ENCODE data around the gene TRIM16.
"Not testable (repeated sequence)": the region's sequence is repeated elsewhere in the genome, so short reads cannot be mapped to it uniquely, and the experiment has no call there.

TRIM16 gene

DNA sequence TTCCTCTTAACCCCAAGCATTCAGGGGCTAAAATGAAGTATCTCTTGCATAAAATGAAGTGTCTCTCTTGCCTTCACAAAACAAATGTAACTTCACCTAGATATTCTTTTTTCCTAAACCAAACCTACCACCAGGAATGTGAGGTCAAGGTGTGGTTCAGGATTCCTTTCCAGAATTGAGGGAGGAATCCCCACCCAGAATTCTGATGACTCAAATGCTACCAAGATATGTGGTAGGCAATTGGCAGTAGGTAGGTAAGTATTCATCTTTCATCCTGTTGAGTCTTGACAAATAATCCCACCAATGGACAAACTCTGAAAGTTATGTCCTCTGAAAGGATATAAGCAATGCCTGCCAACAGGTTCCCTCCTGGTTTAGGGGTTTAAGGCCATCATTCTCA is 26.2 kb downstream of the TRIM16 start:
- no peak for DNase-seq

DNA sequence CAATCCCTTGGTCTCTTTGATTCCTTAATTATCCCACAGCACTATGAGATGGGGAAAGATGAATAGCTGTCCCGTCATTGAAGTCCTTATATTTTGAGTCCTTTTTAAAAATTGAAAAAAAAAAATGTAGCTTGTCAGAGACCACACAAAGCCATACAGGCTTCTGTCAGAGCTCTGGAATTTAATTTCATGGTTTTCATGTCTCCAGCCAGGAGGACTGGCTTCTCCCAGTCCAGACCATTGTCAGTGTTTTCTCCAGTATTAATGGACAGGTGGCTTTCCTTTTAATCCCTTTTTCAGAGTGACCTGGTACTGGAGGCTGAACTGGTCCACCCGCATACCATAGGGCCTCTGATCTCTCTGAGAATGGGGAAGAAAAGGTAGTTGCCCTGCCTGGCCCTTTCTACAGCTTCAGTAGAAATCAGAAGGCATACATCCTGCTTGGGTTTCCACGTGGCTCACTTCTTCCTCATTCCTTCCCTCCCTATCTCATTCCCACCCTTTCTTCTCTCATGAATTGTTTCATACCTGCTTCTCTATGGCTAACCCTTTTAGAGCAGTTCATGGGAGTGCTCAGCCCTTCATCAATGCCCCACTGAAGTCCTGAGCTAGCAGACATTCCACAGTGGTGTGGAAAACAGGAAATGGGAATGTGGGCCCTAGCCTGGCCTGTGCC is 29.1 kb downstream of the TRIM16 start:
- DNase-seq: no peak

DNA sequence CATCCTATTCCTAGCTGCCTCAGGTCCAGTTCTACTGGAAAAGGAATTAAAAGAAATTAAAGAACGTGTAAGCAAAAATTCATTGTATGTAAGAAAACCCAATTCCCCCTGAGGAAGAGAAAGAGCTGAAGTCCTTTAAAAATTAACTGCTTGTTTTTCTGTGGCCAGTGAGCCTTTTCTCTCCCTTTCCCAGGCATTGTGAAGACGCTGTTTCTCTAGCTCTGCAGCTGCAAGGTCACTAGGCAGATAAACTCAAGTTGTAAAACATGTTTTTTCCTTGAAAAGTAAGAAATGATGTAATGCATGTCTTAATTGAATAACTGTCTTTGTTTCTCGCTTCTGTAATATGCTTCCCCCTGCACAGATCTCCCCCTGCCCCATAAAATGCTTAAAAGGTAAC is 29.7 kb downstream of the TRIM16 start:
- DNase-seq: not testable (repeated sequence)

DNA sequence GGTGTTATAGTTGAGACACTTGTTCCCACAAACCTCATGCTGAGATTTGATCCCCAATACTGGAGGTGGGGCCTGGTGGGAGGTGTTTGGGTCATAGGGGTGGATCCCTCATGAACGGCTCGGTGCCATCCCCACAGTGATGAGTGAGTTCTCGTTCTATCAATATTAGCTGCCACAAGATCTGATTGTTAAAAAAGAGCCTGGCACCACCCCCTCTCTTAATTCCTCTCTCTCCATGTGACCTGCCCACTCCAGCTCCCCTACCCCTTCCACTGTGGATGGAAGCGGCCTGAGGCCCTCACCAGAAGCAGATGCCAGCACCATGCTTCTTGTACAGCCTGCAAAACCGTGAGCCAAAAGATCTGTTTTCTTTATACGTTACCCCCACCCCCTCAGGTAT is 31.2 kb downstream of the TRIM16 start:
- no peak for DNase-seq

DNA sequence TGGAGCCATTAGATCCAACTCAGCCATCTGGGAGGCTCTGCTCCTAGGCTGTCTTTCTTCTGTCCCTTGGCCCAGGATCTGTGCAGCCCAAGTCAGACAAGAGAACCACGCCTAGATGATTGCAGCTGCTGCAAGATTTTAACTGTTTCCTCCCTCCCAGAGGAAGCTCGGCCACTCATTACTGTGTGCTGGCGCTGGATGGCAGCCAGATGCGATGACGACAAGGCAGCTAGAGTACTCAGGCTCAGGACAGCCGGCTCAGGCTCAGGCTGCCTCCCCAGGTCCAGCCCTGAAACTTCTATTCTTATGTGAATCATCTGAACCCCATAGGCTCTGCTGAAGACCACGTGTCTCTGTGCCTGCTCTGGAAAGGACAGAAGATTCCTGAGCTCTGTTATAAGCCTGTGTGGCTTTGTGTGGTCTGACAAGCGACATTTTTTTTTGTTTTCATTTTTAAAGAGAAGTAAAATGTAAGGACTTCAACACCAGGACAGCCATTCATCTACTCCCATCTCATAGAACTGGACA is 32.5 kb downstream of the TRIM16 start:
- peak; percentile 97 to 98 for DNase-seq

DNA sequence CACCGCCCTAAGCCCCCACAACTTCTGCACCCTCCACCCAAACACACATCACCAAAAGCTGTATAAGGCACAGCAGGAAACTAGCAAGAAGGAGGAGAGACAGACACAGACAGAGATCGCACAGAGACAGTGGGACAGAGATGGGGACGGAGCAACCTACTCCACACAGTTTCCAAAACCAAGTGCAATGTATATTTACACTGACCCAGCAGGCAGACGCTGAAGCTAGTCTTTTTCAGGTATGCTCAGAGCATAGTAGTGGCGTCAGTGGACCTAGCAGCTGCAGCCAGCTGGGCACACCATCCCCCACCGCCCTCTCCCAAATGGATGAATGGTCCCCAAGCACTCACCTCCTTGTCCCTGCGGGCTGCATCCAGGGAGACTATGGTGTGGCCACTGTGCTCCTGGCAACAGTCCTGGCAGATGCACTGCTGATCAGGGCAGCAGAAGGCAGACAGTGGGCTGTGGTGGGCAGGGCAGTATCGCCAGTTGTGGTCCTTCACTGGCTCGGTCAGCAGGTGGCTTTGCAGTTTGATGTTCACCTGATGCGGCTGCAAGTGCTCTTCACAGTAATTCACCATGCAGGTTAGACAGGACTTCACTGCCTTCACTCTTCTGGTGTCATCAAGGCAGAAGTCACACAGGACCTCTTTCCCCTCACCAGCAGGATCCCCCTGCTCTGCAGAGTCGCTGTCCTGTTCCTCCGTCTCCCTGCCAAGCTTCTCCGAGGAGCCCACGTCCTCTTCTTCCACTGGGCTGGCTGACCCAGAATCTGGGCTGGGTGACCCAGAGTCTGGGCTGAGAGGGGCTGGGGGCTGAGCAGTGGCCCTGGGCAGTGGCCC is 33.1 kb downstream of the TRIM16 start:
- no peak for DNase-seq

DNA sequence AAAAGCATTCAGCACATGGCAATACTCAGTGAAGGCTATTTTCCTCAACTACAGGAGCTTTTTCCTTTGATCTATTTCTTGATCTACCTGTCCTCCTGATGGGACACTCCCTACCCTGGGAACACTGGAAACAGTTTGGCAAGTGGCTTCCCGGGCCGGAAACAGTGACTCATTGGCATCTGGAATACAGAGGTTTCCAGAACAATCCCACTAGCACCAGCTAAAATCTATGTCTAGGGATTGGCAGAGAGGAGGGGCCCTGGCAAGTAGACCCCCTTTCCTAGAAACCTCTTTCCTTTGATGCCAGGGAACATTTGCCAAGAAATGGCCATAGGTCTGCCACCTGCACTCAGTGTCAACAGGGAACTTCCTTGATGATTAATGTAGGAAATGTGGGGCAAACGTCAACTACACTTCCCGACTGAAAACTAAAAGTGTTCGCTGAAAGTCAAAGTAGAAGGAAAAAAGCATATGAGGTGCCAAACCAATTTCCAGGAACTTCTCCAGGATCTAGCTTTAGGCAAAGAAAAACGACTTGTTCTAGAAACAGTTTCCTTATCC is 34.2 kb downstream of the TRIM16 start:
- no peak for DNase-seq

DNA sequence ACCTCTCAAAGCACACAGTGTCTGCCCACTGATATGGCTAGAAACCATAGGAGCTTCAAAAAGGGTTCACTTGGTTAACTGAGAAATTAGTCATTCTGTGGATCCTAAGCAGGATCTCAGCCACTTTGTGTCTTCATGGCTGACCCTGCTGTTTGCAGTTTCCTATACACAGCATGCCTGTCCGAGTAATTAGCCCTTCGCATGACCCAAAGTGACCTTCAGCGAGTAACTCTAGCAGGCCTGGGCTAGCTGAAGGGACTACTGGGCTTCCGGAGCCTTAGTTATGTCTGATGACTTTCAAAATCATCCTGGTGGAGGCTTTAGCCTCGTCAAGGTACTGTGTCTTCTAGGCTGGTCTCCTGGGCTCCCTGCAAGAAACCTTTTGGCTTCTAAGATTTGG is 35.7 kb downstream of the TRIM16 start:
- no peak for DNase-seq

DNA sequence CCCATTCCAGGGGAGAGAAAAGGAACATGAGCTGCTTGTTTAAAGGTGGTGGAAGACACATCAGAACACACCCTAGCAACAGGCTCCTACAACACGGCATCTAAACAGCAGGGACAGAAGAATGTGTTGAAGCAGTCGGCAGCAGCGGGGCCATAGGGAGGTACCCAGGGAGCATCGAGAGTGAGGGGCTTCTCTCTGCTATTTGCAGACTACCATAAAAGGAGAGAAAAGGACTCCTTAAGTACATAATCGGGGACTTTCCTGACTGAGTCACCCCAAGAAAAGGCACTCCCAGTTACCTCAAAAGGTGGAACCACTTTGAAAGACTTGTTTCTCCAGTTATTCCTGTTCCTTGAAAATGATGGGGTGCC is 38.2 kb downstream of the TRIM16 start:
- not testable (repeated sequence) for DNase-seq

DNA sequence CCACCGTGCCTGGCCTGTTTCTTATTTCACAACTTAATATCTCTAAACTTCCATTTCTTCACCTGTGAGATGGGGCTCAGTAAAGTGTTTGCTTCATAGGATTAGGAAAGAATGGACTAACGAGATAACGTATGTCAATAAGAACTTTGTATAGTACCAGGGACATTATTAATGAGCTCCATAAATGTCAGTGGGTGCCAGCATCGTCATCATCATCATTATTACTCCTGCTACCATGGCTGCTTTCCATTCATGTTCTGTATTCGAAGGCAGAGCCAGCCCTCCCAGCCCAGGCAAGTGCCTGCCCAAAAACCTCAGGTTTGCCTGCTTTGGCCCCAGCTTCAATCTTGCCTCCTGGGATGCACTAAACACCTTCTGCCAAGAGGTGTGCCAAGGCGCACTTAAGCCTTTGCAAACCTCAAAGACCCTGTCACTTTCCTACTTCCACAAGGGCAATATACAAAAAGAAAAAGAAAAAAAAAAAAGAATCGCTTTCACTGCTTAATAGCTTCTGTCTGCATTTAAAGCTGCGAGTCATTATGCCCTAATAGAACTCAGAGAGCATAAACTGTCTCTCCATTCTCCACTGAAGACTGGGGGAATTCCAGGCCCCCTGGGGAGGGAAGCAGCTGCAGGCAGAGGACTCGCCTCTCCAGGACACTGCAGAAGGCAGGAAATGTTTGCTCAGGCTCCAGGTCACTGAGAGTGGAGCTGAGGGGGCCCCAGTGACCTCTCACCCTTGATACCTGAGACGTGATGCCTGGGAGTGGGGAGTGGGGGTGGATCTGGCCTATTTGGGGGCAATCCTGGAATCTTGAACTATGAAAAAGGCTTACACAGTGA is 38.8 kb downstream of the TRIM16 start:
- not testable (repeated sequence) for DNase-seq

DNA sequence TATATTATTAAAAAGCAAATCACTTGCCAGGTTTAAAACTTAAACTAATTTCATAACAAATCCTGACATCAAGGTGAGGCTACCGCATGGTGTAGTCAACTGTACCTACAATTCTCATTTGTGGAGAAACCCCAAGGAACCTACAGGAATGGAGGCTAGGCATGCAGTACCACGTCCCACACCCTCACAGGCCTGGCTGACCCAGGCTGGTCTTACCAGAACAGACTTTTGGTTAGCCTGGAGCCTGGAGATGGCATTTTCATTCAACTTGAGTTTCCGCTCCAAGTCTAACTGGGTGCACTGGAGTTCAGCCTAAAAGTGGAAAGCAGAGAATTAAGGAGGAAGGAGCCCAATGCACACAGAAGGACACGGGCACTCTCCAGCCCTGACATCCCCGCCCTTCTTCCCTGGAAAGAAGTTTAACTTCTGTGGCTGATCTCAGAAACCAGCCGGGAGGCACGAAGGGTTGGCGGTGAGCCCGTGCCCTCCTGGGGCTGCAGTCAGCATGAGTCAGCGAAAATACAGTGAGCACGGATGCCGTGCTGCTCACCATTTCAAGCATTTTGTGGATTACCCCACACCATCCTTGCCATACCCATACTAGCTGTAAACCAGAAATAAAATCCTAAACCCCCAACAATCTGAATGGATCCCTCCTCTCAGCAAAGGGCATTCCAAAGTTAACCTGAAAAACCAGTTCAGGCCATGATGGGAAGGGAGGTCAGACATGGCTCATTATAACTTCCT is 41.4 kb downstream of the TRIM16 start:
- not testable (repeated sequence) for DNase-seq

DNA sequence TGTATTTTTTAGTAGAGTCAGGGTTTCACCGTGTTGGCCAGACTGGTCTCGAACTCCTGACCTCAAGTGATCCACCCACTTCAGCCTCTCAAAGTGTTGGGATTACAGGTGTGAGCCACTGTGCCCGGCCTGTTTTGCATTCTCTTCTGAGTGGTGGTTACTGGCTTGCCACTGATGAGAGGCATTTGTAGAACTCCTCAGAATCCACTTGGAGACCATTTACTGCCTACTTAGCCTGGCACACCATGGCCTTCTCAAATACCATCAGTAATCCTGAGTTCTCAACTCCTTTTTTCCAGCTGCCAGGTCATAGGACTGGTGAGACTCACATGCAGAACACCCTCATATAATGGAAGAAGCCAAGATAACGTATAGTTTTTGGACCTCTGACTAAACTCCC is 42.1 kb downstream of the TRIM16 start:
- DNase-seq: not testable (repeated sequence)

DNA sequence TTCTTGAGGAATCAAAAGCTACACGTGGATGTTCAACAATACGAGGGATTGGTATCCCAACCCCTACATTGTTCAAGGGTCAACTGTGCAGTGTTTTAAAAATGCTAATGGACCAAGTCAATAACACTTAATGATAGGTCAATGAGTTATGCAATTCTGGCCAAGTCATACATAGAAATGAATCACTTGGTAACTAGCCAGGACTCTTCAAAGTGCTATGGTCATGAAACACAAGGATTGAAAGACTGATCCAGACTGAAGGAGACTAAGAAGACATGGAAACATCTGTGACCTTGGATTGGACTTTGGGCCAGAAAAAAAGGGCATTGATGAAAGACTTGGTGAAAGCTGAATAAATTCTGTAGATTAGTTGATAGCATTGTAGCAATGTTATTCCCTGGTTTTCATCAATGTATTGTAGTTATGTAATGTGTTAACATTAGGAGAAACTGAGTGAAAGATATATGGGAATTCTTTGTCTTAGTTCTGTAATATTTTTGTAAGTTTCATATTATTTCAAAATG is 53.1 kb downstream of the TRIM16 start:
- not testable (repeated sequence) for DNase-seq

DNA sequence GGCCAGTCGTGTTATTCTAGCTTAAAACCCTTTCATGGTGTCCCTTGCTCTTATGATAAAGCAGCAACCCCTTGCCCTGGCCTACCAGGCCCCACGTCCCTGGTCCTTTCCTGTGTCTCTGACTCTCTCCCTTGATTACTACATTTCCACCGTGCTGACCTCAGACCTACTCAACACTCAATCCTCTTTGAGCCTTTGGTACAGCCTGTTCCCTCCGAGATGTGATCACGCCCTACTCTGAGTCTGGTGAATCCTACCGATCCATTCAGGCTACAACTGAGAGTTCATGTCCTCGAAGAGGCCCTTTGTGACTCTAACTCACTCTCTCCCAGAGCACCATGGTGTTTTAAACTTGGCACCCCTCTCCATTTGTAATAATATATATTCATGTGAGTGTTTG is 54.1 kb downstream of the TRIM16 start:
- not testable (repeated sequence) for DNase-seq

DNA sequence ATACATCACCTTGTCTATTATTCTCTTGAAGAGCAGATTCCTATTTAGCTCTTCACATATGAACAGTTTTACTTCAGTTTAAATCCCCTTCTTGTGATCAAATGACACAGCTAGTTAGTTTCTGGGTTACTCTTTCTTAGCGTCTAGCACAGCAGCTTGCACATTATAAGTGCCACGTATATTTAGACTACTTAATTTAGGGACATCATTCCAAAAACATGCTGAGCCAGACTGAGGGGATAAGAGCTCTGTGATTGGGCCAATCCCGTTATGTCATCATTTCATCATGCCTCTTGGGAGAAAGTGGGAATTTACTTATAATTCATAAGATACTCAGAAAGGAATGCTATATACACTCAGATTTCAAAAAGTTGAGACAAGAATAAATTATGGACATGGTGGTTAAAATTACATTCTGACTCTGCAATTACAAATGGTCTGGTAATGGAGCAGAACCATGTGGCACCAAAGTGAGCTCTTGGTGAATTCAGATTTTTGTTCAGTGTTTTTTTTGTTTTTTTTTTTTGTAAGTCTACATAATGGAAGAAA is 60.4 kb downstream of the TRIM16 start:
- DNase-seq: not testable (repeated sequence)

DNA sequence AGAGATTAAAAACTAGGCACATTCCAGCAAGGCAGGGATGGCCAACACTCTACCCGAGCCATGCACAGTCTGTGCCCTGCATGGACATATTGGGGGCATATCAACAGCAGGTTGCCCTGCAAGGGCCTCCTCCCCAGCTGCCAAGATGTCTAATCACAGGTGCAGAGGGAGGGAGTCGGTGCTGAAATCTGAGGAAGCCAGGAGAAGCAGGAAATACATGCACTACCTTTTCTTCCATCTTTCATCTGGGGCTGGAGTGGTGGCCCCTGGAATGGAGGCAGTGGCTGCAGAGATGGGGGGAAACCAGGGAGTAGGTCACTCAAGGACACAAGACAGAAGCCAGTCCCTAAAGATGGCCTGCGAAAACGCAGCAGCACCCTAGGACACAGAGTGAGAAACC is 60.9 kb downstream of the TRIM16 start:
- DNase-seq: not testable (repeated sequence)

DNA sequence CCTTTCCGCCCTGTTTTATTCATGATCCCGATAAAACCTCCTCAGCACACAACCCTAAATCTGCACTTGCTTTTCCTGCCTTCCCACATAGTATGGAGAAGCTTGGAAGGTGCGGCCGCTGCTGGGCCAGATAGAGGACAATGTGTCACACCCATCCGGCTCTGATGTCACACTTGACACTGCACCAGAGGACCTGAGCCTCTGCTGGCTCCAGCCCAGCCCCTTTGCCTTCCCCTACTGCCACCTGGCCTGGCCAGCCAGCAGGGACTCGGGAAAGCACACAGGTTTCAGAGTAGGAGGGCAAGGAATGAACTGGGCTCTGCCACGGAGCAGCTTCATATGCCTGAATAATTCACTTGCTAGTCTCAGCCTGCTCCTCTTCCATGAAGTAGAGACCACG is 62.0 kb downstream of the TRIM16 start:
- DNase-seq: not testable (repeated sequence)

DNA sequence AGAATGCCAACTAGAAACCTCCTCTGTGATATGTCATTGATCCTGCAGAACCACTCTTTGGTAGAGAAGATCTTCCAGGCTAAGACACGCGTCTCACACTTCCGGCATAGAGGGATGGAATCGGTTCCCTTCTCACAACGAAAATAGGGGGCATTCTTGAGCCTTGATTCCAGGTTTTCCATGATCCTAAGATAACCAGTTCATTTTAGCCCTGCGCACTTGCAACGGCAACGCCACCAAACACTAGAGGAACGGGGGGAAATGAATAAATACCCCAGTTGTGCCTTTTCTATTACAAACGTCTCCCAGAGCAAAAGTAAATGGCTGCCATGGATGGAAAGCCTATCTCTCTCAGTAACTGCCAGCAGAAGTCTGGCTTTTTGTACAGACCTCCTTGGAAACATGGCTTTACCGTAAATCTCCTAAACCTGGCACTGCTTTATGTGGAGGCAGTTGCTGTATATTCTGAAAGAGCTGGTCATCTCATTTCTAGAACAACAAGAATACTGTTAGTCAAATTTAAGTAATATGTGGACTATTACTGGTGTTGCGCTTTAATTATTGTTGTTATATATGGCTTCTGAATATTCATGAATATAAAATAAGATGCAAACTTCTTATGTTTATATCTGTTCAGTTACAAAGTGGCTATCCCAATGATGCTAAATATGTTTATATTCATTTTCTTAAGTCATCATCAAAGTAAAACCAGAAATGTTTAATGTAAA is 64.6 kb downstream of the TRIM16 start, which contains the start of gene FBXW10B:
FBXW10B (minus strand) TSS at position 374 of the 728 bp plus-strand sequence; CDS start at position 182, 192 bp downstream.
- not testable (repeated sequence) for DNase-seq

DNA sequence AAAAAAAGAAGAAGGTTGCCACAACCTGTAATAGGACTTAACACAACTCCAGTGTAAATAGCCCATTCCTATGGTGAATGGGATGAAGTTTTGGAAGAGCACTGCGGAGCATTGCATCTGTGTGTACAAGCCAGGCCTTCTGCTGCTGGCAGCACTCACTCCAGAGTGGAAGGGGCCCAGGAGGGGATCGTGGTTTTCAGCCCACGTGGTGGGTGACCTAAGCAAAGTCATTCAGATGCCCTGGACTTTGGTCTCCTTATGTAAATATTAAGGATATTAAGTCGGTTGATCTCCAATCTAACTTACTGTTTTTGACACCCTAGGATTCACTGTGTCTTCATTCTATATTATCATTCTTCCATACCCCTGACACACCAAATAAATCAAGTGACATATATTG is 67.3 kb downstream of the TRIM16 start:
- not testable (repeated sequence) for DNase-seq

DNA sequence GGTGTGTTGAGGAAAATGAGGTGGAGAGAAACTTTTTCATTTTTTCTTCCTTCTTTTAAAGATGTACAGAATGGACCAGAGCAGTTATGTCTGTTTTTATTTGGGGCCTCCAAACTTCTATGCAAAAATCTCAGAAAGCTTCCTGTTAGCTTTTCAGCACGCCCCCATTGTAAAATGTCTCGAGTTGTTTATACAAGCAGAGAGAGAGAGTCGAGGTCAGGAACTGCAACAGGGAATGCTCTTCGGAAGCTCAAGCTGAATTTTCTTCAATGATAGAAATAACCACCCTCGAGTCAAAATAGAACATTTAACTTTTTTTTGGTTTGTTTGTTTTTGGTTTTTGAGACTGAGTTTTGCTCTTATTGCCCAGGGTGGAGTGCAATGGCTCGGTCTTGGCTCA is 68.3 kb downstream of the TRIM16 start:
- not testable (repeated sequence) for DNase-seq

Data from inflammatory macrophage (primary cell).